HG03066 (cell line): ENCODE measurements around the gene TPRN.

Experiments
- ATAC-seq: cut with Tn5 transposase; IDR thresholded peaks from one replicate; pipeline ENCODE4 v1.9.1; 2021; ENCODE audit warnings: low read depth; ENCODE audit not compliant: unreplicated experiment

The TPRN gene

GRCh38 chr9:137213160-137214060 is 12.9 kb upstream of the TPRN start:
- no peak for ATAC-seq

- no peak for ATAC-seq
Observed at GRCh38 chr9:137212520-137212919, 12.0 kb upstream of the TPRN start.

- no peak for ATAC-seq
Observed at GRCh38 chr9:137211532-137211931, 11.0 kb upstream of the TPRN start.

- ATAC-seq, result no peak
Observed at GRCh38 chr9:137206602-137207001, 6.1 kb upstream of the TPRN start.

- no peak for ATAC-seq
Observed at GRCh38 chr9:137205126-137206069, 4.9 kb upstream of the TPRN start, which contains the start of the genes NDOR1 and TMEM203. Gene NDOR1, plus strand, starts transcription at chr9:137205700. Its CDS starts 78 bp downstream, at chr9:137205778. Gene TMEM203, minus strand, starts transcription at chr9:137205648. Its CDS starts 234 bp downstream, at chr9:137205414.

- no peak for ATAC-seq
Observed at GRCh38 chr9:137204731-137205125, 4.2 kb upstream of the TPRN start.

GRCh38 chr9:137202966-137203365 is 2.4 kb upstream of the TPRN start:
- no peak for ATAC-seq

GRCh38 chr9:137201205-137201868 is 796 bp upstream of the TPRN start:
- no peak for ATAC-seq

GRCh38 chr9:137199411-137200121 is 975 bp downstream of the TPRN start:
- ATAC-seq, result no peak

- ATAC-seq, result no peak
Observed at GRCh38 chr9:137198902-137199283, 1.6 kb downstream of the TPRN start.

- ATAC-seq, result no peak
Observed at GRCh38 chr9:137198051-137198901, 2.3 kb downstream of the TPRN start.

- ATAC-seq, result no peak
Observed at GRCh38 chr9:137195525-137196220, 4.9 kb downstream of the TPRN start.

GRCh38 chr9:137194909-137195308 is 5.6 kb downstream of the TPRN start:
- ATAC-seq, result no peak

GRCh38 chr9:137194388-137194787 is 6.2 kb downstream of the TPRN start:
- ATAC-seq, result no peak

- no peak for ATAC-seq
Observed at GRCh38 chr9:137193771-137194170, 6.8 kb downstream of the TPRN start.

GRCh38 chr9:137192859-137193258 is 7.7 kb downstream of the TPRN start:
- ATAC-seq, result no peak

- ATAC-seq, result no peak
Observed at GRCh38 chr9:137192448-137192780, 8.1 kb downstream of the TPRN start.

GRCh38 chr9:137191691-137192447 is 8.7 kb downstream of the TPRN start:
- ATAC-seq, result no peak
